HepG2 (cell line): ENCODE data around the gene TTC8. TPM values are rescaled to one million over a fixed set of nuclear protein-coding genes. Genes with fewer than 3 reads are reported as not detected.
A peak's percentile ranks its signal among the peaks of the same experiment; 100 is the strongest.

Source experiments
- ATF1 ChIP-seq: IDR thresholded peaks from 2 replicates; pipeline ENCODE4 v1.6.1; 2016; ENCODE audit warnings: mild to moderate bottlenecking, control low read depth
- ATM ChIP-seq: fragments of 450-650 bp; IDR thresholded peaks from 2 replicates; pipeline ENCODE4 v1.7.1; 2017; ENCODE audit warnings: mild to moderate bottlenecking, borderline replicate concordance
- CENPX ChIP-seq: sonication (generic); formaldehyde crosslinking; IDR thresholded peaks from 2 replicates; pipeline ENCODE4 v1.9.0; 2021; ENCODE audit warnings: mild to moderate bottlenecking, missing genetic modification reagents, moderate library complexity
- HIC2 ChIP-seq: sonication (generic); formaldehyde crosslinking; IDR thresholded peaks from 2 replicates; pipeline ENCODE4 v1.9.0; 2022; ENCODE audit warnings: low read depth, missing genetic modification reagents
- ISL2 ChIP-seq: sonication (generic); formaldehyde crosslinking; IDR thresholded peaks from 2 replicates; pipeline ENCODE4 v1.5.0; 2020; ENCODE audit warnings: missing genetic modification reagents
- JUND ChIP-seq: sonication (generic); formaldehyde crosslinking; IDR thresholded peaks from 2 replicates; pipeline ENCODE4 v1.8.0; 2022; ENCODE audit warnings: mild to moderate bottlenecking, missing genetic modification reagents
- KAT7 ChIP-seq: IDR thresholded peaks from 2 replicates; pipeline ENCODE4 v1.6.1; 2018; ENCODE audit warnings: borderline replicate concordance, missing compliant biosample characterization
- KMT2A ChIP-seq: sonication (generic); formaldehyde crosslinking; IDR thresholded peaks from 2 replicates; pipeline ENCODE4 v1.4.0; 2020; ENCODE audit warnings: missing genetic modification reagents
- SKI ChIP-seq: fragments of 450-650 bp; IDR thresholded peaks from one replicate; pipeline ENCODE4 v1.6.1; 2018; ENCODE audit warnings: mild to moderate bottlenecking; ENCODE audit not compliant: partially characterized antibody
- SP5 ChIP-seq: IDR thresholded peaks from 2 replicates; pipeline ENCODE4 v1.6.1; 2016; ENCODE audit warnings: low read depth, borderline replicate concordance
- ZFAT ChIP-seq: sonication (generic); formaldehyde crosslinking; conservative IDR thresholded peaks from 2 replicates; pipeline ENCODE4 v1.8.1; 2023; ENCODE audit warnings: missing genetic modification reagents, inconsistent platforms
- ZFYVE20 ChIP-seq: sonication (generic); formaldehyde crosslinking; IDR thresholded peaks from 2 replicates; pipeline ENCODE4 v1.8.0; 2023; ENCODE audit warnings: low read depth, mild to moderate bottlenecking, moderate library complexity, missing genetic modification reagents, borderline replicate concordance
- ZGPAT ChIP-seq: IDR thresholded peaks from 2 replicates; pipeline ENCODE4 v1.6.1; 2016; ENCODE audit warnings: mild to moderate bottlenecking
- ZMYM3 ChIP-seq: sonication (generic); formaldehyde crosslinking; IDR thresholded peaks from 2 replicates; pipeline ENCODE4 v1.5.1; 2020; ENCODE audit warnings: mild to moderate bottlenecking, missing genetic modification reagents
- ZNF121 ChIP-seq: sonication (generic); formaldehyde crosslinking; IDR thresholded peaks from 2 replicates; pipeline ENCODE4 v1.5.0; 2020; ENCODE audit warnings: mild to moderate bottlenecking, missing genetic modification reagents
- ZNF430 ChIP-seq: sonication (generic); formaldehyde crosslinking; IDR thresholded peaks from 2 replicates; pipeline ENCODE4 v1.9.0; 2021; ENCODE audit warnings: mild to moderate bottlenecking, missing genetic modification reagents
- ZNF577 ChIP-seq: sonication (generic); formaldehyde crosslinking; IDR thresholded peaks from 2 replicates; pipeline ENCODE4 v1.4.0; 2020; ENCODE audit warnings: mild to moderate bottlenecking, low read depth, missing genetic modification reagents, borderline replicate concordance
- ZNF724P ChIP-seq: sonication (generic); formaldehyde crosslinking; IDR thresholded peaks from 2 replicates; pipeline ENCODE4 v1.8.0; 2022; ENCODE audit warnings: missing genetic modification reagents, borderline replicate concordance
- ZNF776 ChIP-seq: sonication (generic); formaldehyde crosslinking; IDR thresholded peaks from 2 replicates; pipeline ENCODE4 v1.4.0; 2020; ENCODE audit warnings: mild to moderate bottlenecking, missing genetic modification reagents
- polyA plus RNA-seq, 8 experiments: library from polyadenylated mRNA; depleted of rRNA in 3 of 8; stranded (reverse) in 7 of 8; unstranded in 1 of 8; fragments of >200 nt; fragmentation: Illumina TruSeq in 4 of 8; extraction: Trizol in 4 of 8; gene quantifications; 2 replicates each; pipeline versions ENCODE4 v1.2.1 to v1.2.3, GENCODE V29; 2011 to 2016; ENCODE audit warnings: low read depth in 4 of 8, missing spikeins in 1 of 8, mixed read lengths in 1 of 8; ENCODE audit not compliant: insufficient read depth in 1 of 8
- total RNA-seq, 5 experiments: library from RNA; depleted of rRNA; stranded (reverse); fragments of >200 nt; fragmentation: Illumina TruSeq; extraction: Trizol; gene quantifications; 2 replicates each; pipeline ENCODE4 v1.2.3, GENCODE V29; 2016; ENCODE audit warnings: low read depth in 1 of 5
- TF ChIP-seq, protein P1 (sequence below): IDR thresholded peaks from 2 replicates; pipeline ENCODE4 v1.6.1; 2016; ENCODE audit warnings: low read depth, missing genetic modification reagents, missing compliant biosample characterization
- TF ChIP-seq, protein P2 (sequence below): conservative IDR thresholded peaks from 2 replicates; pipeline ENCODE4 v1.6.1; 2018; ENCODE audit warnings: missing genetic modification reagents

TTC8 gene
- total and polyA plus RNA-seq, 2 of the 13 experiments (the other 11 are each of a cell fraction or from before 2014, with no cell fraction given), result 13.8 to 15.2 TPM

DNA sequence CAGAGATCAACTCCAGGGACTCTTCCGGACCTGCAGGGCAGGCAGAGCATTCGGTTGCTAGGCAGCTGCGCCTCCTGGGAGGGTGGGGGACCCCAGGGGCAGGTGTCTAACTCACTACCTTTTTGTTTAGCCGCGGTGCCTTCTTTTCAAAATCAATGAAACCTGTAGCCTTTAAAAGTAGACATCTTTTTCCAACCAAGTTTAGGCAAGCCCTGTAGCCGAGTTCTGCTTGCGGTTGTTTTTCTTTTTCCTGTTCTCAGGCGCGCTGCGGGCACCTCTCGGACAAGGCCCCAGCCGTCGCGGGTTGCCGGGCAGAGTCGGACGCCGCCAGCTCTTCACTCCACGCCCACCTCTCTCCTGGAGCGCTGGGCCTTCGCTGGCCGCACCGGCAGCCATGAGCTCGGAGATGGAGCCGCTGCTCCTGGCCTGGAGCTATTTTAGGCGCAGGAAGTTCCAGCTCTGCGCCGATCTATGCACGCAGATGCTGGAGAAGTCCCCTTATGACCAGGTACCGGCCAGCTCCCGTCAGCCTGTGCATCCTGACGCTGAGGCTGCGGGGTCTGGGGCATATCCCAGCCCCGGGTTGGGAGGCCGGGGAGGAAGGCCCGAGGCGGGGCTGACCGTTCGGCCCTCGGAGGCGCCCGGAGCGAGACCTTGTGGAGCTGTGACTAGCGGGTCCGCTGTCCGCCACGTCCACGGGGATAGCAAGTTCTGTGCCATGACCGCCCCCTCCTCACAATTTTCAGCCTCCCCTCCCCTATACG lies at the start of gene TTC8 (continued):
- TF ChIP-seq, protein P1, sequence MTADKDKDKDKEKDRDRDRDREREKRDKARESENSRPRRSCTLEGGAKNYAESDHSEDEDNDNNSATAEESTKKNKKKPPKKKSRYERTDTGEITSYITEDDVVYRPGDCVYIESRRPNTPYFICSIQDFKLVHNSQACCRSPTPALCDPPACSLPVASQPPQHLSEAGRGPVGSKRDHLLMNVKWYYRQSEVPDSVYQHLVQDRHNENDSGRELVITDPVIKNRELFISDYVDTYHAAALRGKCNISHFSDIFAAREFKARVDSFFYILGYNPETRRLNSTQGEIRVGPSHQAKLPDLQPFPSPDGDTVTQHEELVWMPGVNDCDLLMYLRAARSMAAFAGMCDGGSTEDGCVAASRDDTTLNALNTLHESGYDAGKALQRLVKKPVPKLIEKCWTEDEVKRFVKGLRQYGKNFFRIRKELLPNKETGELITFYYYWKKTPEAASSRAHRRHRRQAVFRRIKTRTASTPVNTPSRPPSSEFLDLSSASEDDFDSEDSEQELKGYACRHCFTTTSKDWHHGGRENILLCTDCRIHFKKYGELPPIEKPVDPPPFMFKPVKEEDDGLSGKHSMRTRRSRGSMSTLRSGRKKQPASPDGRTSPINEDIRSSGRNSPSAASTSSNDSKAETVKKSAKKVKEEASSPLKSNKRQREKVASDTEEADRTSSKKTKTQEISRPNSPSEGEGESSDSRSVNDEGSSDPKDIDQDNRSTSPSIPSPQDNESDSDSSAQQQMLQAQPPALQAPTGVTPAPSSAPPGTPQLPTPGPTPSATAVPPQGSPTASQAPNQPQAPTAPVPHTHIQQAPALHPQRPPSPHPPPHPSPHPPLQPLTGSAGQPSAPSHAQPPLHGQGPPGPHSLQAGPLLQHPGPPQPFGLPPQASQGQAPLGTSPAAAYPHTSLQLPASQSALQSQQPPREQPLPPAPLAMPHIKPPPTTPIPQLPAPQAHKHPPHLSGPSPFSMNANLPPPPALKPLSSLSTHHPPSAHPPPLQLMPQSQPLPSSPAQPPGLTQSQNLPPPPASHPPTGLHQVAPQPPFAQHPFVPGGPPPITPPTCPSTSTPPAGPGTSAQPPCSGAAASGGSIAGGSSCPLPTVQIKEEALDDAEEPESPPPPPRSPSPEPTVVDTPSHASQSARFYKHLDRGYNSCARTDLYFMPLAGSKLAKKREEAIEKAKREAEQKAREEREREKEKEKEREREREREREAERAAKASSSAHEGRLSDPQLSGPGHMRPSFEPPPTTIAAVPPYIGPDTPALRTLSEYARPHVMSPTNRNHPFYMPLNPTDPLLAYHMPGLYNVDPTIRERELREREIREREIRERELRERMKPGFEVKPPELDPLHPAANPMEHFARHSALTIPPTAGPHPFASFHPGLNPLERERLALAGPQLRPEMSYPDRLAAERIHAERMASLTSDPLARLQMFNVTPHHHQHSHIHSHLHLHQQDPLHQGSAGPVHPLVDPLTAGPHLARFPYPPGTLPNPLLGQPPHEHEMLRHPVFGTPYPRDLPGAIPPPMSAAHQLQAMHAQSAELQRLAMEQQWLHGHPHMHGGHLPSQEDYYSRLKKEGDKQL (CRISPR knock-in tag), result 0 out of 2 replicates have a peak, but pooled peaks have one; percentile 12
- no peak for TF ChIP-seq ZNF121 (CRISPR knock-in tag)
- TF ChIP-seq ZNF577 (CRISPR knock-in tag), result no peak
- TF ChIP-seq ATF1 (CRISPR knock-in tag), result no peak
- TF ChIP-seq SKI, result no peak
- TF ChIP-seq JUND (CRISPR knock-in tag), result no peak
- peak; percentile 78; the same call in 1 of the 2 replicates for TF ChIP-seq ZGPAT (CRISPR knock-in tag)
- TF ChIP-seq, protein P2, sequence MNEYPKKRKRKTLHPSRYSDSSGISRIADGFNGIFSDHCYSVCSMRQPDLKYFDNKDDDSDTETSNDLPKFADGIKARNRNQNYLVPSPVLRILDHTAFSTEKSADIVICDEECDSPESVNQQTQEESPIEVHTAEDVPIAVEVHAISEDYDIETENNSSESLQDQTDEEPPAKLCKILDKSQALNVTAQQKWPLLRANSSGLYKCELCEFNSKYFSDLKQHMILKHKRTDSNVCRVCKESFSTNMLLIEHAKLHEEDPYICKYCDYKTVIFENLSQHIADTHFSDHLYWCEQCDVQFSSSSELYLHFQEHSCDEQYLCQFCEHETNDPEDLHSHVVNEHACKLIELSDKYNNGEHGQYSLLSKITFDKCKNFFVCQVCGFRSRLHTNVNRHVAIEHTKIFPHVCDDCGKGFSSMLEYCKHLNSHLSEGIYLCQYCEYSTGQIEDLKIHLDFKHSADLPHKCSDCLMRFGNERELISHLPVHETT, result no peak; the same call in 1 of the 2 replicates
- TF ChIP-seq KAT7, result no peak; the same call in 1 of the 2 replicates
- peak; percentile 83; the same call in 1 of the 2 replicates for TF ChIP-seq ZNF776 (CRISPR knock-in tag)
- no peak for TF ChIP-seq ZMYM3 (CRISPR knock-in tag)
- peak; percentile 91 for TF ChIP-seq KMT2A
- TF ChIP-seq HIC2 (CRISPR knock-in tag), result peak; percentile 60; the same call in 1 of the 2 replicates
- TF ChIP-seq ZFYVE20 (CRISPR knock-in tag), result no peak
- peak; percentile 63 for TF ChIP-seq ISL2 (CRISPR knock-in tag)
- no peak for TF ChIP-seq ZNF724P (CRISPR knock-in tag)
- no peak for TF ChIP-seq CENPX
- TF ChIP-seq SP5 (CRISPR knock-in tag), result no peak
- TF ChIP-seq ATM, result no peak
- no peak for TF ChIP-seq ZFAT
- TF ChIP-seq ZNF430 (CRISPR knock-in tag), result no peak
